H1 (cell line): Measurements from ENCODE around the gene XYLB. TPM values are rescaled to one million over a fixed set of nuclear protein-coding genes. Genes with fewer than 3 reads are reported as not detected.

Experiments used
- HDAC6 ChIP-seq: IDR thresholded peaks from one replicate; pipeline ENCODE4 v1.7.1; 2012; ENCODE audit warnings: low read depth, mild to moderate bottlenecking, inconsistent platforms, low read length, moderate library complexity
- polyA plus RNA-seq, 7 experiments: library from polyadenylated mRNA; depleted of rRNA in 3 of 7; stranded (reverse) in 5 of 7; unstranded in 2 of 7; fragments of >200 nt in 5 of 7; fragments of 200-250 nt in 2 of 7; gene quantifications; 1 replicate in 5 of 7; 2 replicates in 1 of 7; 4 replicates in 1 of 7; pipeline versions ENCODE4 v1.2.1 to v1.2.3, GENCODE V29; 2011 to 2013; ENCODE audit warnings: missing spikeins in 2 of 7, mixed read lengths in 2 of 7
- total RNA-seq: library from RNA; stranded (reverse); fragmentation: NEBNext Ultra II Directional; extraction: Animal tissue kit (Norgen Biotek cat#: 25700); gene quantifications from 2 replicates; pipeline ENCODE4 v1.2.1, GENCODE V29; 2021

XYLB gene
- total and polyA plus RNA-seq, 2 of the 8 experiments (the other 6 are each of a cell fraction or from before 2014, with no cell fraction given), result 1.7 to 5.5 TPM

DNA sequence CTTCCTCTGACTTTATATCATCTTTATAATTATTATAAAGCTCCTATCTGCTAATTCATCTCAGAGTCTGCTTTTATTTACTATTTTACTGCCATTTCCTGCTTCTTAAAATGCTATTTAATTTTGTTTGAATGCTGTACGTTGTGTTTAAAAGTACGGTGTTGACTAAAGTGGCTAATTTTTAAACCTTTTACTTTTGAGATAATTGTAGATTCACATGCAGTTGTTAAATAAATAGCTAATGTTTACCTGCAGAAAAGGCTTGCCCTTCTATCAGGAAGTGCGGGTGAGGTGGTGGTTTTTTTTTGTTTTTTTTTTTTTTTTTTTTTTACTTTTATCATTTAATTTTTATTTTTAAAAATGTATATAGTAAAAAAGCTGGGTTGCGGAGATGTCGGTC is 41.3 kb downstream of the XYLB start (continued):
- no peak for TF ChIP-seq HDAC6
- TF ChIP-seq, all 59 proteins: peak for 0
